ENCODE results near the gene FAM168B.

The FAM168B gene

DNA sequence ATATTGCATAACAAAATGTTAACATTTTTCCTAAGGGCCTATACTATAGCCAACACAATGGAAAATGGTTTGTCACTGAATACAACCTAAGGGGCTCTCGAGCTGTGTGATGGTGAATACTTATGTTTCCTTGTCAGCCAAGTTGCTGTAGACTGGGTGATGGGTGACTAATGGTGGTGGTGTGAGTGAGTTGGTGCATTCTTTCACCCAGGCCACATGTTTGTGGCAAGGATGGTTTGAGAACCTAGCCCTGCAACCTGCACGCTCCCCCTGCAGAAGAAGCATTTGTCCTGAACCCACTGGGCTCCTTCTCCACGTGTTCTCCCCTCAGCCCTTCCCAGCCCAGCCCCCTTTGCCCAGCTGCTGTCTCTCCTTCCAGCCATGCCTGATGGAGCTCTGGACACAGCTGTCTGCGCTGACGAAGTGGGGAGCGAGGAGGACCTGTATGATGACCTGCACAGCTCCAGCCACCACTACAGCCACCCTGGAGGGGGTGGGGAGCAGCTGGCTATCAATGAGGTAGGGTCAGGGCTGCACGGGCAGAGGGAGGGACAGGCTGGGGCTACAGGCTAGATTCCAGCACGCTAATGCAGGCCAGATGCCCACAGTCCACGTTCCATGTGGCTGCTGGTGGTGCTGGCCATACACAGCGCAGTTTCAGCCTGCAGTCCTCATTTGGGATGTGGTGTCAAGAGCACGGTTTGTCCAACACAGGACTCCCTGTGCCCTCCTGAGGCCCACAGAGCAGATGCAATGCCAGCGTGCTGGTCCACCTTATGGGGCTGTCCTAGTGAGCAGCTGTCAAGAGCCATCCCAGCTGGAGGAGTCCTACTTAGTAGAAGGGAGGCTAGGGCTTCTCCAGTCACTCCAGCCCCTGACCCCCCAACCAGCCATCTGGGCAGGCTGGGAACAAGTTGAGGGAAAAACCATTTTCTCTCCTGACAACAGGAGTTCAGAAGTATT, 65.4 kb downstream of the FAM168B start:
- Histone ChIP-seq H3F3A (ENCODE audit: insufficient read depth, low read length) (no peaks in the 10 kb centered on the region), H2AFZ (ENCODE audit: low read length) (no peak overlapping the region), H4K20me1 (ENCODE audit: insufficient read depth, low read length) (no peaks in the 10 kb centered on the region), H3K4me1 (ENCODE audit: insufficient read depth, low read length, severe bottlenecking) (no peaks in the 10 kb centered on the region), H3K27ac (ENCODE audit: low read depth, low read length, poor library complexity, severe bottlenecking) (no peak overlapping the region), H3K36me3 (ENCODE audit: insufficient read depth, low read length) (no peaks in the 10 kb centered on the region), H3K9me3 (ENCODE audit: low read length) (0 out of 2 replicates have a peak, but pooled peaks cover 4% of the 10 kb centered on the region), H3K9ac (ENCODE audit: low read length) (no peak overlapping the region), H3K27me3 (ENCODE audit: insufficient read depth, low read length) (no peaks in the 10 kb centered on the region; the same call in 1 of the 2 replicates), H3K79me2 (ENCODE audit: insufficient read depth, low read length) (no peaks in the 10 kb centered on the region), H3K9me2 (ENCODE audit: low read depth, low read length) (no peaks in the 10 kb centered on the region), H3K4me2 (ENCODE audit: low read length) (no peak overlapping the region), H3K4me3 (ENCODE audit: low read depth, low read length, poor library complexity, severe bottlenecking) (no peak overlapping the region)
- no peak for TF ChIP-seq EZH2 (IDR thresholded peaks at IDR 0.05; ENCODE audit: borderline replicate concordance, low read length)
- TF ChIP-seq, protein P1, sequence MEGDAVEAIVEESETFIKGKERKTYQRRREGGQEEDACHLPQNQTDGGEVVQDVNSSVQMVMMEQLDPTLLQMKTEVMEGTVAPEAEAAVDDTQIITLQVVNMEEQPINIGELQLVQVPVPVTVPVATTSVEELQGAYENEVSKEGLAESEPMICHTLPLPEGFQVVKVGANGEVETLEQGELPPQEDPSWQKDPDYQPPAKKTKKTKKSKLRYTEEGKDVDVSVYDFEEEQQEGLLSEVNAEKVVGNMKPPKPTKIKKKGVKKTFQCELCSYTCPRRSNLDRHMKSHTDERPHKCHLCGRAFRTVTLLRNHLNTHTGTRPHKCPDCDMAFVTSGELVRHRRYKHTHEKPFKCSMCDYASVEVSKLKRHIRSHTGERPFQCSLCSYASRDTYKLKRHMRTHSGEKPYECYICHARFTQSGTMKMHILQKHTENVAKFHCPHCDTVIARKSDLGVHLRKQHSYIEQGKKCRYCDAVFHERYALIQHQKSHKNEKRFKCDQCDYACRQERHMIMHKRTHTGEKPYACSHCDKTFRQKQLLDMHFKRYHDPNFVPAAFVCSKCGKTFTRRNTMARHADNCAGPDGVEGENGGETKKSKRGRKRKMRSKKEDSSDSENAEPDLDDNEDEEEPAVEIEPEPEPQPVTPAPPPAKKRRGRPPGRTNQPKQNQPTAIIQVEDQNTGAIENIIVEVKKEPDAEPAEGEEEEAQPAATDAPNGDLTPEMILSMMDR (IDR thresholded peaks at IDR 0.05; ENCODE audit: low read length) = no peak

DNA sequence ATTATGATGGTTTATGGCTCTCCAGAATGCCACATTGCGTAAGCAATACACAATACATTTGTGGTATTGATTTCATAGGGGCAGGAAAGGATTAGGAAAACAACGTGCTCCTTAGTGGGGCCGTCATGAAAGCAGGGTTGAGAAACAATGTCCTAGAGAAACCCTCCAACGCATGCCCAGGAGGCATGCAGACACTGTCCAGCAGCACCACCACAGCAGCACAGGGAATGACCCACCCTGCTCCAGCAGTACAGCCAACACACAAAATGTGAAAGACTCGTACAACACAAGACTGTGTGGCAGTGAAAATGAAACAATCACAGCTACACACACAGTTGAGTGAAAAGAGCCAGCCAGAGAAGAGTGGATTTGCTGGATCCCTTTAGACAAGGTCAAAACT, 66.3 kb downstream of the FAM168B start:
- H3K4me1 ChIP-seq (ENCODE audit: insufficient read depth, low read length, severe bottlenecking) = no peaks in the 10 kb centered on the region
- H3K27me3 ChIP-seq (ENCODE audit: insufficient read depth, low read length) = no peaks in the 10 kb centered on the region; the same call in 1 of the 2 replicates
- no peaks in the 10 kb centered on the region for H3K9me2 ChIP-seq (ENCODE audit: low read depth, low read length)
- H3K36me3 ChIP-seq (ENCODE audit: insufficient read depth, low read length) = no peaks in the 10 kb centered on the region
- H3K4me2 ChIP-seq (ENCODE audit: low read length) = no peak overlapping the region
- no peaks in the 10 kb centered on the region for H3F3A ChIP-seq (ENCODE audit: insufficient read depth, low read length)
- no peak overlapping the region for H3K4me3 ChIP-seq (ENCODE audit: low read depth, low read length, poor library complexity, severe bottlenecking)
- TF ChIP-seq, protein P1 (IDR thresholded peaks at IDR 0.05; ENCODE audit: low read length) = no peak
- H3K9ac ChIP-seq (ENCODE audit: low read length) = no peak overlapping the region
- H3K9me3 ChIP-seq (ENCODE audit: low read length) = 0 out of 2 replicates have a peak, but pooled peaks cover 4% of the 10 kb centered on the region
- H3K27ac ChIP-seq (ENCODE audit: low read depth, low read length, poor library complexity, severe bottlenecking) = no peak overlapping the region
- H3K79me2 ChIP-seq (ENCODE audit: insufficient read depth, low read length) = no peaks in the 10 kb centered on the region
- no peak overlapping the region for H2AFZ ChIP-seq (ENCODE audit: low read length)
- no peaks in the 10 kb centered on the region for H4K20me1 ChIP-seq (ENCODE audit: insufficient read depth, low read length)

DNA sequence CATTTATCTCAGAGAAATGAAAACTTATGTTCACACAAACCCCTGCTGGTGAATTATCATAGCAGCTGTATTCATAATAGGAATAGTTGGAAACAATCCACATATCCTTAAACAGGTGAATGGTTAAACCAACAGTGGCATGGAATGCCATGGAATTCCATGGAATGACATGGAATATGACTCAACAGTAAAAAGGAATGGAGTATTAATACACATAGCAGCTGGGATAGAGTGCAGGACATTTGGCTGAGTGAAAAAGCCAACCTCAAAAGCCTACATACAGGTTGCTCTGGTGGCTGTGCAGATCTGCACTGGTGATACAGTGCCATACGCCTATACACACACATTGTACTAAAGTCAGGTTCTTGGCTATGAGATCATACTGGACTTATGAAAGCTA, 69.5 kb downstream of the FAM168B start:
- no peaks in the 10 kb centered on the region for H3F3A ChIP-seq (ENCODE audit: insufficient read depth, low read length)
- H3K4me2 ChIP-seq (ENCODE audit: low read length) = no peak overlapping the region
- no peaks in the 10 kb centered on the region for H3K36me3 ChIP-seq (ENCODE audit: insufficient read depth, low read length)
- H3K9me3 ChIP-seq (ENCODE audit: low read length) = 0 out of 2 replicates have a peak, but pooled peaks cover 4% of the 10 kb centered on the region
- no peaks in the 10 kb centered on the region for H3K9me2 ChIP-seq (ENCODE audit: low read depth, low read length)
- no peak overlapping the region for H3K27ac ChIP-seq (ENCODE audit: low read depth, low read length, poor library complexity, severe bottlenecking)
- no peak overlapping the region for H3K4me3 ChIP-seq (ENCODE audit: low read depth, low read length, poor library complexity, severe bottlenecking)
- TF ChIP-seq, protein P1 (IDR thresholded peaks at IDR 0.05; ENCODE audit: low read length) = no peak
- TF ChIP-seq EZH2 (IDR thresholded peaks at IDR 0.05; ENCODE audit: borderline replicate concordance, low read length) = no peak
- no peaks in the 10 kb centered on the region; the same call in 1 of the 2 replicates for H3K27me3 ChIP-seq (ENCODE audit: insufficient read depth, low read length)
- H3K9ac ChIP-seq (ENCODE audit: low read length) = no peak overlapping the region
- H4K20me1 ChIP-seq (ENCODE audit: insufficient read depth, low read length) = no peaks in the 10 kb centered on the region
- H3K79me2 ChIP-seq (ENCODE audit: insufficient read depth, low read length) = no peaks in the 10 kb centered on the region
- H2AFZ ChIP-seq (ENCODE audit: low read length) = no peak overlapping the region
- H3K4me1 ChIP-seq (ENCODE audit: insufficient read depth, low read length, severe bottlenecking) = no peaks in the 10 kb centered on the region
